ENCODE results near the gene FAM168A.

- TF ChIP-seq CTCF (IDR thresholded peaks at IDR 0.05) (no peak), POLR2AphosphoS5 (IDR thresholded peaks at IDR 0.05) (no peak)
Measured at GRCh38 chr11:73495731-73496130, 102.2 kb downstream of the FAM168A start.

Data from esophagus muscularis mucosa (tissue), 3 donors.